NCI-H526 treated with DMSO at 0.1 percent for 48 hours (cell line): ENCODE results near the gene RBM4.

Experiments
- DNase-seq: peaks from one replicate; lab custom pipeline; 2025; lab: John Stamatoyannopoulos, UW

The RBM4 gene

GRCh38 chr11:66653123-66653522 is 14.6 kb downstream of the RBM4 start:
- no peak for DNase-seq

GRCh38 chr11:66659763-66660162 is 21.3 kb downstream of the RBM4 start:
- no peak for DNase-seq

GRCh38 chr11:66663741-66664296 is 25.3 kb downstream of the RBM4 start:
- DNase-seq, result no peak

- no peak for DNase-seq
These were observed 26.9 kb downstream of the RBM4 start for GRCh38 chr11:66665369-66665768.

GRCh38 chr11:66670816-66671215 is 32.3 kb downstream of the RBM4 start:
- no peak for DNase-seq

GRCh38 chr11:66674964-66675602 is 36.6 kb downstream of the RBM4 start:
- DNase-seq, result no peak

- DNase-seq, result no peak
These were observed 37.9 kb downstream of the RBM4 start for GRCh38 chr11:66676282-66676919.

- no peak for DNase-seq
These were observed 38.6 kb downstream of the RBM4 start for GRCh38 chr11:66676931-66677598.

- peak; percentile 95 for DNase-seq
These were observed 39.3 kb downstream of the RBM4 start, which contains the start of gene RBM4B for GRCh38 chr11:66677599-66678375. Gene RBM4B, minus strand, starts transcription at chr11:66677887. Its CDS starts 808 bp downstream, at chr11:66677079.

- DNase-seq, result no peak
These were observed 42.6 kb downstream of the RBM4 start for GRCh38 chr11:66680966-66681645.

- DNase-seq, result no peak
These were observed 45.4 kb downstream of the RBM4 start for GRCh38 chr11:66683877-66684276.

GRCh38 chr11:66684635-66685034 is 46.1 kb downstream of the RBM4 start:
- DNase-seq, result no peak

- no peak for DNase-seq
These were observed 47.0 kb downstream of the RBM4 start for GRCh38 chr11:66685276-66686099.

GRCh38 chr11:66686100-66686785 is 47.7 kb downstream of the RBM4 start:
- DNase-seq, result no peak

GRCh38 chr11:66686801-66687750 is 48.6 kb downstream of the RBM4 start:
- DNase-seq, result no peak

GRCh38 chr11:66687831-66688281 is 49.4 kb downstream of the RBM4 start:
- DNase-seq, result no peak

- DNase-seq, result no peak
These were observed 50.3 kb downstream of the RBM4 start for GRCh38 chr11:66688561-66689534.
